SIG-M5 treated with dmso at 0.1 percent for 504 hours (cell line): ENCODE measurements around the gene PDE4D.

ENCODE experiments used
- DNase-seq: peaks from one replicate; lab custom pipeline; 2025; ENCODE audit not compliant: unreplicated experiment; lab: John Stamatoyannopoulos, UW

PDE4D gene

DNA sequence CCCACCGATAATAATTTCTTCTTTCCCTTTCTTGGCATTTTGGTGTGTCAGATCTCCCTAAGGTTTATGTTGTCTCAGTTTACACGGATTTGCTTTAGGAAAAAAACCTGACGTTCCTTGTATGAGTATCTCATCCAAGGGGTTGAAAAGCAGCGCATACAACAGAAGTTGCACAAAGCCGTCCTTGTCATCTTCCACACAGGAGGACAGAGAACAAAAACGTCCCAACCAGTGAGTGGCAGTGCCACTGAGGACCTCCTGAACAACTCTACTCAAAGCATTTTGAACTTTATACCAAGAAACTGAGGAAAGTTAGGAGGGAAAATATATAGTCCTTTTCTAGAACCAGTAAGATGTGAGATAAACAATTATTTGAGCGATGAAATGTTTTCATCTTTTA is 547.0 kb downstream of the PDE4D start:
- DNase-seq, result no peak

- DNase-seq, result no peak
These were observed 551.3 kb downstream of the PDE4D start for GRCh38 chr5:59342181-59342580.

DNA sequence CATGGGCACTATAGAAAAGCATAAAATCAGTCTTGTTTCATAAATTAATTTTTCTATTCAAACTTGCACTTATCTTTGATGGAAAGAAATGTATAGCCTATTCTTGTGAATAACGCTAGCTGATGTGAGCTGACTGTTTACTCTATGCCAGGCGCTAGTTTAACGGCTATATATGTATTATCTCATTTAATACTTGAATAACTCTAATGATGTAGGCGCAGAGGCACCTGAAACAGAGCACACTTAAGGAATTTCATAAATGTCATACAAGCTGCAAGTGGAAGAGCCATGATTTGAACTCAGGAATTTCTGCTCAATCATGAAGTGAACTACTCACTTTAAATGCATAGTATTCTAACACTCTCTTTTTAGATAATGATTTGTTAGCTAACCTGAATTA is 551.8 kb downstream of the PDE4D start:
- DNase-seq, result no peak

- DNase-seq, result no peak
These were observed 552.4 kb downstream of the PDE4D start for GRCh38 chr5:59341155-59341554.

DNA sequence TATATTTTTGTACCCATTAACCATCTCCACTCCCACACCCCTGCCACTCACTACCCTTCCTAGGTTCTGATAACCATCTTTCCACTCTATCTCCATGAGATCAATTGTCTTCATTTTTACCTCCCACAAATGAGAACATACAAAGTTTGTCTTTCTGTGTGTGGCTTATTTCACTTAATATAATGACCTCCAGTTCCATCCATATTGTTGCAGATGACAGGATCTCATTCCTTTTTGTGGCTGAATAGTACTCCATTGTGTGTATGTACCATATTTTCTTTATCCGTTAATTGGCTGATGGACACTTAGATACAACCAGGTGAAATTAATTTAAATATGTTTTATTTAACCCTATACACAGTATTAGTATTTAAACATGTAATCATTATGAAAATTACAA is 552.9 kb downstream of the PDE4D start:
- no peak for DNase-seq

DNA sequence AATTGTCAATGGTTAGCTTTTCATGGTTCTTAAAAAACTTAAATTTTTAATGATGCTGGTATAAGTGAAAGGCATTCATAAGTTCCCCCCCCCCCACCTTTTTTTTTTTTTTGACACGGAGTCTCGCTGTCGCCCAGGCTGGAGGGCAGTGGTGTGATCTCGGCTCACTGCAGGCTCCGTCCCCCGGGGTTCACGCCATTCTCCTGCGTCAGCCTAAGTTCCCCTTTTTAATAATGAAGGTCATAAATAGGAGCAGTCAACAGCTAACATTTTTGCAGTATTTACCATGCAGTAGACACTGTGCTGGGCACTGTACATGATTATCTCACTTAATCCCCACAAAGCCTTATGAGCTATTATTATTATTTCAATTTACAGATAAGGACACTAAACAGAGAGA is 556.3 kb downstream of the PDE4D start:
- DNase-seq, result no peak

DNA sequence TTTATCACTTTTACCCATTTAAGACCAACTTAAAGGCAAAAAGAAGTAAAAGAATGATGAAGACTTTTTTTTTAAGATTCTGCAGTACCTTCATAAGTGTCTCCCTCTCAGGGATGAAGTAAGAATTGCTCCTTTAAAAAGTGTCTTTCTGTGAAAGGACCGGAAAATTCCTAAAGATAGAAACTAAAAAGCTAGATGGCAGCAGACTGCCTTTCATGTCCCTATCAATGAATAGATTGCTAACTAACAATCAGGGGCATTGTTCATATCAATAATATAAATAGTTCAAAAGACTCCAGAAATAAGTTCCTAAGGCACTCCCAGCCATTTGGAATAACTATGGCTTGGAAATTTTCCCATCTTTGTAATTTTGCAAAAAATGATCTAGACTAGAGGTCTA is 558.0 kb downstream of the PDE4D start:
- no peak for DNase-seq

GRCh38 chr5:59333416-59333815 is 560.1 kb downstream of the PDE4D start:
- no peak for DNase-seq

DNA sequence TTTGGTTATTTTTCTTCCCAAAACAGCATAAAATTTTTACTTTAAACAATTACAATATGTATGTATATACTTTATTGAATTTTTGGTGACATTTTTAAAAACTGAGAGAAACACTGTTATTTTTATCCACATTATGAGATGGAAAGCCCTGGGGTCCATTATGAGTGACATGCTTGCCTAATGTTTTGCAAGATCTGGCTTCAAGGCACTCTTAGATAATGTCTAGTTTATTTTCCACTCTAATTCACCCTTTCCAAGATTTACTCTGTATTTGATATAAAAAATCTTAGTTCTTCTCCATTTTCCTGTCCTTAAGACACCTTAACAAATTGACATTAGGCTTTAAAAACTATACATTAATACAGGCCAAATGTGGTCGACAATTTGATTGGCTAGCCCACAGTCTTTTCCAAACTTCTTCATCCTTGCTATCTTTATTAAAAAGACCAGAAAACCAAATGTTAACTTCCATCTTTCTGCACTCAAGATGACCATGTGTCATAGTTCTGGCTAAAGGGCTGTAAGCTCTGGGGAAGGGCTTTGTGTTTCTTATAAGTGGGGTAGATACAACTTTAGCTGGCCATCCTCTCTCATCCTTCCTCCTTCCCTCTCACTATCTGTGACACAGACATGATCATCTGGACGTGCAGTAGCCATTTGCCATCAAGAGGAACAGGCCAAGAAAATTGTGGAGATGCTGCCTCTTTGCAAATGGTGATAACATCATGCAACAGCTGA is 561.1 kb downstream of the PDE4D start:
- DNase-seq, result no peak

DNA sequence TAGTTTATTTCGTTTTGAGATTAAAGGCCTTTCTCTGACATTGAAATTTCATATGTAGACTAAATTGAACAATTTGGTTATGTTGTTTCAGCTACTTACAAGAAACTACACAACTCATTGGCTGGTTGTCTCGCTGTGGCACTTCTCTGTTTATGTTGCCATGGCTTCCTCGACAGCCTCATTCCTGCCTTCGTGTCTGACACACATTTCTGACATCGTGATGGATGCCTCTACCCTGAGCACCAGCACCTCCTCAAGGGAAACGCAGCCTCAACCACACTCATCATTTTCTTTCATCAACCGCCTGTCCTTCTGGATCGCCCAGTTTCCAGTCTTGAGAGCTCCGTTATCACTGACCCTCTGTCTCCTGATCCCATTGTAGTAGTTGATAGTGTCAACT is 562.8 kb downstream of the PDE4D start:
- DNase-seq, result no peak

GRCh38 chr5:59328709-59329296 is 564.7 kb downstream of the PDE4D start:
- DNase-seq, result no peak

GRCh38 chr5:59327191-59327980 is 566.1 kb downstream of the PDE4D start:
- DNase-seq, result no peak

- DNase-seq, result no peak
These were observed 566.9 kb downstream of the PDE4D start for GRCh38 chr5:59326596-59326995.

DNA sequence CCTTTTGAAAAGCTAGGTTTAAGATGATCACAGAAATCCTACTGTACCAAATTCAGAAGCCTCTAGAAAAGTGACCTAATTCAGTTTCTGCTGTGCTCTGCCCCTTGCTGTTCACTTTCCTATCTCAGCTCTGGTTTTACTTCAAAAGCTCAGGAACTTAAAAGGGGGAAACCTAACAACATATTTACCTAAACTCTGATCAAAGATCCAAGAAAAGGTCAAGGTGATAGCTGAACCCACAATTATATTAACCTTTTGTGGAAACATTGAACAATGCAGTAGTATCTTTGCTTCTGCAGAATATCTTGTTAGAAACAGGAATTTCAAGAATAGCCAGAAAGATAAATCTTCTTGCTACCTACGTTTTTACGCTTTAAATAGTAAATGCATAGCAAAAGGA is 568.5 kb downstream of the PDE4D start:
- no peak for DNase-seq

DNA sequence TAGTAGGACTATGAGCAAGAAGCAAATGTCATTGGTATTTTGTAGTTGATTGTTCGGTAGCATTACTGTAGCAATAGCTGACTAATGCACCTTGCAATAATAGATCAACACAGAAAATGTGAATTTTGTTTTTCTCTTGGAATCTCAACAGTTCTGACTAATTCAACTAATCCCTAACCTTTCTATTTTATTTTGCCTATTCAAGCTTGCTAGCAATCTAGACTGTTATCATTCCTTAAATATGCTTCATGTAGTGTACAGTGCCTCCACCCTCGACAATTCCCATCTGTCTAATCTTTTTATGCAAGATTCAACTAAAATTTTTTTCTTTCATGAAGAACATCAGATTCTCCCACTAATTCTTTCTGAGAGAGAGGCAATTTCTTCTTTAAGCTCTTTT is 570.6 kb downstream of the PDE4D start:
- no peak for DNase-seq

GRCh38 chr5:59322058-59322457 is 571.5 kb downstream of the PDE4D start:
- no peak for DNase-seq

DNA sequence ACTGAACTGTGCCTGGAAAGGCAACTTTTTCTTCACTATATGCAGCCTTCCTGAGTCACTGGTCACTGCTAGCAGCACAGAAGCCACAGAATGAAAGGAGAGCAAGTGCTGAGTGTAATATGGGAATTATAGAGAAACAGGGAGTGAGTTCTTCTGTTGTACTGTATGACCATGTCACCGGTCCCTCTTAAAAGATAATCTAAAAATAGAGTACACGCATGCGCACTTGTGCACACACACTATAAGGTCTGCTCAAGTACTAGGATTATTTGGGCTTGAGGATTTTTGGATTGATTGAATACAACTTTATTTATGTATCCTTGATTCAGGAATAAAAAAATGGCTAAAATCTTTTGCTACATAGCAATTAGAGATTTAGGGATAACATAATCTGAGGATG is 571.9 kb downstream of the PDE4D start:
- DNase-seq, result no peak

DNA sequence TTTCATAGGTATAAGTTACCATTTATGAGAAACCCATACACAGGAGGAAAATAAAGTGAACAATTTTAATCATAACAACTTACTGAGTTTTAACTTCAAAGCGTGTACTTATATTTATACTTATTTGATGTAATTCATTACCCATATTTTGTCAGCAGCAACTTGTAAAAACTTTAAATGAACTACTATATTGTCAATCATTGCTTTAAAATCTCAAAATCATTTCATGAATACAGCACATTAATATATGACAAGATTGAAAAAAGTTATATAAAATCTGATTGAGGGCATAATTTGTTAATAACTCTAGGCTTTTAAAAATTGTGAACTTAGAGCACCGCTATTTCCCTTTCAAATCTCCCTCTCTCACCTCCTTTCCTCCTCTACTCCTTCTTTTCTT is 573.1 kb downstream of the PDE4D start:
- no peak for DNase-seq

GRCh38 chr5:59319250-59319649 is 574.3 kb downstream of the PDE4D start:
- DNase-seq, result no peak

GRCh38 chr5:59317774-59318205 is 575.7 kb downstream of the PDE4D start:
- no peak for DNase-seq

- no peak for DNase-seq
These were observed 576.3 kb downstream of the PDE4D start for GRCh38 chr5:59317023-59317773.
